ENCODE measurements around the gene MNAT1. TPM values are rescaled to one million over a fixed set of nuclear protein-coding genes. Genes with fewer than 3 reads are reported as not detected.

Gene MNAT1
- total and polyA plus RNA-seq, 12 donors, result 13.9 to 35.3 (median 27.2) TPM

- Histone ChIP-seq H3K4me1 (no peaks in the 10 kb centered on the region), H3K4me3 (no peak overlapping the region), H3K27ac (no peak overlapping the region), H3K9me3 (no peaks in the 10 kb centered on the region), H3K27me3 (no peaks in the 10 kb centered on the region), H3K36me3 (peaks cover 0 to 33% (median 7%) of the 10 kb centered on the region in 9 donors)
- 85 to 93% methylated on average over 3 of the region's 3 CpGs for WGBS, 2 donors
- DNase-seq (no peak), ATAC-seq (no peak)
- intact Hi-C loops (cut with DNase I), result no loop called here
- no peak for TF ChIP-seq CTCF (IDR thresholded peaks at IDR 0.05)
Measured at GRCh38 chr14:60807971-60808370, 73.4 kb downstream of the MNAT1 start.

GRCh38 chr14:60812987-60813386, 78.4 kb downstream of the MNAT1 start:
- WGBS, 2 donors, result 95 to 96% methylated on average over 7 of the region's 7 CpGs
- no peak for ATAC-seq
- H3K27me3 ChIP-seq, result no peaks in the 10 kb centered on the region
- H3K4me1 ChIP-seq, result no peaks in the 10 kb centered on the region
- no peak overlapping the region for H3K4me3 ChIP-seq
- no peak for DNase-seq
- intact Hi-C loops (cut with DNase I), result no loop called here
- no peaks in the 10 kb centered on the region for H3K9me3 ChIP-seq
- TF ChIP-seq CTCF (IDR thresholded peaks at IDR 0.05), result no peak
- no peak overlapping the region for H3K27ac ChIP-seq
- H3K36me3 ChIP-seq, result peaks cover 0 to 57% (median 12%) of the 10 kb centered on the region in 9 donors

- no peaks in the 10 kb centered on the region for H3K27me3 ChIP-seq
- TF ChIP-seq CTCF (IDR thresholded peaks at IDR 0.05), result no peak
- H3K4me1 ChIP-seq, result no peaks in the 10 kb centered on the region
- no peak overlapping the region for H3K27ac ChIP-seq
- peaks cover 0 to 73% (median 12%) of the 10 kb centered on the region in 9 donors for H3K36me3 ChIP-seq
- intact Hi-C loops (cut with DNase I), result no loop called here
- no peaks in the 10 kb centered on the region for H3K9me3 ChIP-seq
- DNase-seq (no peak), ATAC-seq (no peak)
- 96 to 100% methylated on average over 4 of the region's 4 CpGs for WGBS, 2 donors
- no peak overlapping the region for H3K4me3 ChIP-seq
Measured at GRCh38 chr14:60815371-60815770, 80.8 kb downstream of the MNAT1 start.

GRCh38 chr14:60817113-60817512, 82.6 kb downstream of the MNAT1 start:
- TF ChIP-seq CTCF (IDR thresholded peaks at IDR 0.05), result no peak
- intact Hi-C loops (cut with DNase I), result no loop called here
- DNase-seq (no peak), ATAC-seq (no peak)
- H3K4me1 ChIP-seq, result no peaks in the 10 kb centered on the region
- no peak overlapping the region for H3K4me3 ChIP-seq
- WGBS, 2 donors, result 98 to 100% methylated on average over 1 of the region's 1 CpG
- H3K36me3 ChIP-seq, result peaks cover 0 to 63% (median 12%) of the 10 kb centered on the region in 9 donors
- no peaks in the 10 kb centered on the region for H3K9me3 ChIP-seq
- H3K27me3 ChIP-seq, result no peaks in the 10 kb centered on the region
- no peak overlapping the region for H3K27ac ChIP-seq

Data from heart right ventricle (tissue), 16 donors.